NCI-H82 treated with DMSO at 0.1 percent for 48 hours (cell line): ENCODE results near the gene SORCS2.

Experiments
- DNase-seq: peaks from one replicate; lab custom pipeline; 2025; ENCODE audit not compliant: unreplicated experiment; lab: John Stamatoyannopoulos, UW

SORCS2 gene

DNA sequence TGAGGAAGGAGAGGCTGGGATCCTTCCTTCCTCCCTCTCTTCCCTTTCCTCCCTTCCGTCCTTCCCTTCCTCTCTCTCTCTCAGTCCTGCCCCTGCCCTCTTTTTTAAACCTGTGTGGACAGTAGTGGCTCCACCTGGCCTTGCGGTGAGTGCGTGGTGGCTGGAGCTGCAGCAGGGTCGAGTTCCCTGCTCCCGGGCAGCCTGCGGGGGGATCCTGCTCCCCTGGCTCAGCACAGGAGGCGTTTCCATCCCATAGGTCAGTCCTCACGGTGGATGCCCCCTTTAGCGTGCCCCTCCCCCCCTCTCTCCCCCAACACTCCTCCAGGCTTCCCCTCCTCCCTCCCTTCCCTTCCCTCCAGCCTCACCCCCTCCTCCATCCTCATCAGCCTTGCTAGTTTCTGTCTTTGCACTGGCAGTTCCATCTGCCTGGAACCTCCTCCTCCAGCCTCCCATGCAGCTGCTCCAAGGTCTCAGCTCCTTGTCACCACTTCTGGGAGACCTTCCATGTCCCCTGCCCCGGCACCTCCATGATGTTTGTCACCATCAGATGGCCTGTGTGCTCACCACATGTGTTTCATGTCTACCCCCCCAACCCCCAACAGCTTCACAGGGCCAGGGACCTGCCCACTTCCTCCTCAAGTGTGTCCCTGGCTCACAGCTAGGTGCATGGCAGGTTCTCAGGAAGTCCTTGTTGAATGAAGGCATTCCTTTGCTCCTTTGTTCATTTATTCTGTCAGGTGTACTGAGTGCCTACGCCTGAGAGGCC lies 174.0 kb downstream of the SORCS2 start:
- no peak for DNase-seq

DNA sequence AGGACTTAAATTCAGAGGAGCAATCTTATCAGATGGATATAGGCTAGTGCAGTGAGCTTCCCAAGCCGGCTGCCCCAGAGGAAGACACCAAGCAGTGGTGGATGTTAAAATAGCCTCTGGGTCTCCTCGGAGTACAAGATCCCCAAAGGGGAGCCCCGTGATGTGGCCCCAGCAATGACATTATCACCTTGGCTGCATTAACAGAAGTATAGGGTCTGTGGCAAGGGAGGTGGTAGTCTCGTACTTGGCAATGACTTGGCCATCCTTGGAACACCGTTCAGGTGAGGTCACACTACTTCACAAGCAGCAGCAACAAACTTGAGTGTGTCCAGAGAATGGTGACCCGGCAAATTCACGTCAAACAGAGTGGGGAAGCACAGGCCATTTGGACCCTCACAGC lies 174.6 kb downstream of the SORCS2 start:
- no peak for DNase-seq

GRCh38 chr4:7367406-7367805 lies 175.1 kb downstream of the SORCS2 start:
- DNase-seq = no peak

- no peak for DNase-seq
These were observed 175.5 kb downstream of the SORCS2 start for GRCh38 chr4:7367864-7368277.

DNA sequence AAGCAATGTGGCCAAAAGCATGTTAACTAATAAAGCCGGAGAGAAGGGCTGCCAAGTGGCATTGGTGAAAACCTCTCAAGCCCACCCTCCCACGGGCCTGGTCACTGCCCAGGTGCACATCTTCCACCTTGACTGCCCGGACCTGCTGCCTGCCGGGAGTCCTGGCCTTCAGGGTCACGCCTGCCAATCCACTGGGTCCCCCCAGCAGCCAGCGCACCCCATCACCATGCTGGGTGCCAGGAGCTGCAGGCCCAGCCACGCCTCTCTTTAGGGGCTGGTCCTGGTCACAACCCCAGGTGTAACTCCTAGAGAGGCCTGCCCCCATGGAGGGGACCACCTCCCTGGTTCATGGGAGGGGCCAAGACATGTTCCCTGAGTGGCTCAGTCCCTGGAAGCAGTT lies 176.0 kb downstream of the SORCS2 start:
- DNase-seq = no peak

DNA sequence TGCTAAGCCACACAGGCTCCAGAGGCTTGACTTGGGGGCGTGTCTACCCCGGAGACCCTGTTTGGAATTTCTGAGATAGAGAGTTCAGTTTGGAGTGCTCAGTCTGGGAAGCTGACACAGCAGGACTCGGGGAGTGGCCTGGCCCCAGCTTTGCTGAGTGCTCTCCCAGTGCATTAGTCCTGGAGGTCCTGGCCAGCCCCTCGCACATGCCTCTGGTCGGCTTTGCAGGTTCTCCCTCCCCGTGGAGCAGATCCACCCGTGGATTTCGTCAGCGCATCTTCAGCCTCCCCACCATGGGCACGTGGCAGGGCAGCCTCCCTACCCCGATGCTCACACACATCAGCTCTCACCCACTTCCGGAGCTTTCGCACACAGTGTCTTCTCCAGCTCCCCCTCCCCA lies 177.2 kb downstream of the SORCS2 start:
- no peak for DNase-seq

DNA sequence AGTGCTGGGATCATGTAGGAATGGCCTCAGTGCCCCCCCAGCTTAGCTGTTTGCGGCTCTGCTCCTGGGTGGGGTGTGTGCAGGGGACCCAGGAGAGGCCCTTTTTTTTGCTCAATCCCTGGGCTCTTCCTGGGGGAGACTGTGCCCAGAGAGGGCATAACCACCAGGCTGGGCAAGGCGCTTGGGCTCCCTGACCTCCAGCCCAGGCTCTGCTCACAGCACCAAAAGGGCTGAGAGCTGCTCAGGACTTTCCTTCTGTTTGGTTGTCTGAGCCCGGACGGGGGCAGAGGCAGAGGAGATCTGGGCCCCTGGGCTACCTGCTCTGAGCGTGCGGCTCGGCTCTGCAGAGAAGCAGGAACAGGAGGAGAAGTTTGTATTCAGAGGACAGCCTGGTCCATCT lies 177.7 kb downstream of the SORCS2 start:
- no peak for DNase-seq

DNA sequence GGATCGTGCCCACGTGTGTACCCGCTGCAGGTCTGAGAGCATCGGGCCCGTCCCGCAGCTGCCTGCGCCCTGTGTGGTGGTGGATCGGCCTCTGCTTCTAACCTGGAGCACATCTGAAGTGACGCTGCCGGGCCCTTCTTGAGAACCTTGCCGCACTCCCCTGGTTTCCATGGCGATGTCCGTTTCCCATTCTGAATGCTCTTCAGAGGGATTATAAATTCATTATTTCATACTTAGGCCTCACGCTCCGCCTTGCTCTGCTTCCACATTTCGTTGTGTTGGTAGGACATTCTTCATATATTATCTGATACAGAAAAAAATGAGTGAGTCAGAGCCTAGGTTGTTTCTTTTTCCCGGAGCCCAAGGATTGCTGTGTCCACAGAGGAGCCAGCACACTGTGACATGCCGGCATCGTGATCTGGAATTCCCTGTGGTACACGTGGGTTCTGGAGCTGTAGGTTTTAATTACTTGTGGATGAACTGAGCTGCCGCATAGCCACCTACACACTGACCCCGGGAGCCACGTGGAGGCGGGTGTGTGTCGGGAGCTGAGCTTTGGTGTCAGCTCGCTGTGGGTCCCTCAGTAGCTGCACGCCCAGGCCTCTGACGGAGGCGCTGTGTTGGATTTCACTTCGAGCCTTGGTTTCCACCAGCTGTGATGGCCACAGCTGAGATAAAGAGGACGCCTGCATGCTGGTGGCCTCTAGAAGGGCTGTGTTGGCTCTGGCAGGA lies 179.0 kb downstream of the SORCS2 start:
- DNase-seq = no peak

DNA sequence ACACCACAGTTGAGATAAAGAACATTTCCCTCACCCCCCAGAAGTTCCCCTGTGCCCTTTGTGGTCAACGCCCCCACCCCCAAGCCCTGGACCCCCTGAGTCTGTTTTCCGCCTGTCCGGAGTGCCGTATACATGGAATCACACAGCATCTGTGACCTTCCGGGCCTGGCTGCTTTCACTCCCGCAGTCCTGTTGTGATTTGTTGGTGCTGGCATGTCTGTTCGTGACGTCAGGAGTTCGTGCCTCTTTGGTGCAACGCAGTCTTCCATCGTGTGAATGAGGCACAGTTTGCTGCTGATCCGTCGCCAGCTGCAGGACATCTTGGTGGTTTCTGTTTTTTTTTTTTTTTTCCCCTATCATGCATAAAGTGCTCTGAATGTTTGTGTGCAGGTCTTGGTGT lies 180.3 kb downstream of the SORCS2 start:
- DNase-seq = no peak

DNA sequence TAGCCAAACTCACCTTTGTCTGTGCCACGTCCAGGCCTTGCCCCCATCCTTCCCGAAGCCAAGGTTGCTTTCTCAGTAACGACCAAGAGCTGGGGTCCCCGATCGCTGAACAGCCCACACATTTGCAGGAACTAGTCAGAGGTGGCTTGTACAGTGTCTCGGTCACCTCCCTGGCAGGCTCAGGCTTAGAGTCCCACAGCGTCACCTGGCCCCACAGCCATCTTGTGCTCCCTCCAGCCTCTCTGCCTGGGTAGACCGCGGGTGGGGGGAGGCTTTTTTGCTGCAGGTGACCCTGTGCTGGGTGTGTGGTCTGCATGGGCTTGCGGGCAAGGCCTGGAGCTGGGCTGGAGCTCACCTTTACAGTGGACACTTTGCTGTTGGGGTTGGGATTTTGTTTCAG lies 182.2 kb downstream of the SORCS2 start:
- DNase-seq = no peak

GRCh38 chr4:7375427-7375826 lies 183.1 kb downstream of the SORCS2 start:
- no peak for DNase-seq

DNA sequence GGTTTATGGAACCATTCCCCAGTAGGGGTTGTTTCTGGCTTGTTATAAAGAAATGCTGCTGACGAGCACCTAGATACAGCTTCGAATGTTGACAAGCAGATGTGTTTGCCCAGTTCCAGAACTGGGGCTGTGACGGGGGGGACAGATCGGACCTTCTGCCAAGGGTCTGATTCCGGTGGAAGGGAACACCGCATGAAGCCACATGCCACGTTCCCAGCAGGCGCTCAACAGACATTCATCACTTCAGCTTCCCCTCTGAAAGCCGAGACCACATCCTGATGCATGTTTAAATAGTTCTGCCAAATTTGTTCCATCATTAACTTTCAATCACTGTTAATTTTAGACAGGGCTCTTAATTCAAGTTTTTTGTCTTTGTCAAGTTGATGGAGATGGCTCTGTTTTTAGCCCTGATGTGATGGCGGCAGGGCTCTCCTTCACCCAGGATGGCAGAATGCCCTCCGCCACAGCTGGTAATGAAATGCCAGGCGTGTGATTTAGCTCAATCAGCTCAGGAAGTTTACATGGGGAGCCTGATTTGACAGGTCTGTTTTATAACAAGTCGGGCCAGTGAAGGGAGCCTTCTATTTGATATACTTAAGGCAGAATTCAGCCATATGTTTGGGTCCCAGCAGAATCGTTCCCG lies 185.0 kb downstream of the SORCS2 start:
- no peak for DNase-seq

- DNase-seq = no peak
These were observed 186.8 kb downstream of the SORCS2 start for GRCh38 chr4:7379186-7379585.

- no peak for DNase-seq
These were observed 187.4 kb downstream of the SORCS2 start for GRCh38 chr4:7379719-7380118.

- DNase-seq = no peak
These were observed 189.0 kb downstream of the SORCS2 start for GRCh38 chr4:7381221-7381889.

GRCh38 chr4:7381890-7382633 lies 189.7 kb downstream of the SORCS2 start:
- no peak for DNase-seq

GRCh38 chr4:7382634-7383014 lies 190.3 kb downstream of the SORCS2 start:
- no peak for DNase-seq

- DNase-seq = no peak
These were observed 190.9 kb downstream of the SORCS2 start for GRCh38 chr4:7383266-7383665.

GRCh38 chr4:7384003-7384928 lies 191.9 kb downstream of the SORCS2 start:
- DNase-seq = no peak
